ENCODE data around the gene DDX25. TPM values are rescaled to one million over a fixed set of nuclear protein-coding genes. Genes with fewer than 3 reads are reported as not detected.

DDX25 gene
- total and polyA plus RNA-seq, 2 of the 8 experiments (the other 6 are each of a cell fraction or from before 2014, with no cell fraction given): 17.6 to 17.9 TPM

DNA sequence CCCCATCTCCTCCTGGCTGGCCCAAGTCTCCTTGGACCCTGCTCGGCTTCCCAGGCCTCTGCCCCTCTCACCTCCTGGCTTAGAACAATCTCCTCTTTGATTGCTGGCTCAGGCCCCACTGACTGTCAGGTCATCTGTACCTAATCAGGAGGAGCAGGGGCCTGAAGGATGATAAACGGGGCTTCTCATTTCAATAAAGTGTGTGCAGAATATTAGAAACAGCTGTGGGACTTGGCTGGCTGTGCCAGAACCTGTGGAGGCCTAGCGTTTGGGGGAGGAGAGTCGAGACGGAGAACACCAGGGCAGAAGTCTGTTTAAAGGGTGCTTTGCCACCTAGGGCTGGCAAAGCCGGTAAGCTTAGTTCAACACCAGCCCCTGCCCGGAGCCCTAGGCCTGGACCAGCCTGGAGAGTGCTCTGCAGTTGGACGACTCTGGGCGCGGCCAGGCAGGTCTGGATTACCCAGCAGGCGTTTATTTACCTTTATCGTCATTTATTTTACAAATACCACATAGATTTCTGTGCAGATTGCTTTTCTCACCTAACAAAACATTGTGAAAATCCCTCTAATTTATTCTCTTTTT, 31.4 kb downstream of the DDX25 start (continued):
- TF ChIP-seq, protein P1, sequence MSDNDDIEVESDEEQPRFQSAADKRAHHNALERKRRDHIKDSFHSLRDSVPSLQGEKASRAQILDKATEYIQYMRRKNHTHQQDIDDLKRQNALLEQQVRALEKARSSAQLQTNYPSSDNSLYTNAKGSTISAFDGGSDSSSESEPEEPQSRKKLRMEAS (IDR thresholded peaks at IDR 0.05): no peak
- TF ChIP-seq KDM5A (IDR thresholded peaks at IDR 0.05; ENCODE audit: low read length): no peak
- no peak for TF ChIP-seq EP300 (IDR thresholded peaks at IDR 0.05; ENCODE audit: borderline replicate concordance in 1 of 2, low read depth in 2 of 2, low read length in 2 of 2)
- no peak for TF ChIP-seq JUN (IDR thresholded peaks at IDR 0.05; ENCODE audit: low read depth, low read length)
- TF ChIP-seq, protein P2, sequence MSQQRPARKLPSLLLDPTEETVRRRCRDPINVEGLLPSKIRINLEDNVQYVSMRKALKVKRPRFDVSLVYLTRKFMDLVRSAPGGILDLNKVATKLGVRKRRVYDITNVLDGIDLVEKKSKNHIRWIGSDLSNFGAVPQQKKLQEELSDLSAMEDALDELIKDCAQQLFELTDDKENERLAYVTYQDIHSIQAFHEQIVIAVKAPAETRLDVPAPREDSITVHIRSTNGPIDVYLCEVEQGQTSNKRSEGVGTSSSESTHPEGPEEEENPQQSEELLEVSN (IDR thresholded peaks at IDR 0.05): no peak
- TF ChIP-seq, protein P3, sequence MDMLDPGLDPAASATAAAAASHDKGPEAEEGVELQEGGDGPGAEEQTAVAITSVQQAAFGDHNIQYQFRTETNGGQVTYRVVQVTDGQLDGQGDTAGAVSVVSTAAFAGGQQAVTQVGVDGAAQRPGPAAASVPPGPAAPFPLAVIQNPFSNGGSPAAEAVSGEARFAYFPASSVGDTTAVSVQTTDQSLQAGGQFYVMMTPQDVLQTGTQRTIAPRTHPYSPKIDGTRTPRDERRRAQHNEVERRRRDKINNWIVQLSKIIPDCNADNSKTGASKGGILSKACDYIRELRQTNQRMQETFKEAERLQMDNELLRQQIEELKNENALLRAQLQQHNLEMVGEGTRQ (IDR thresholded peaks at IDR 0.05; ENCODE audit: low read length): no peak
- no peak for TF ChIP-seq EGR1 (IDR thresholded peaks at IDR 0.05; ENCODE audit: borderline replicate concordance, low read depth, low read length)
- TF ChIP-seq, protein P4, sequence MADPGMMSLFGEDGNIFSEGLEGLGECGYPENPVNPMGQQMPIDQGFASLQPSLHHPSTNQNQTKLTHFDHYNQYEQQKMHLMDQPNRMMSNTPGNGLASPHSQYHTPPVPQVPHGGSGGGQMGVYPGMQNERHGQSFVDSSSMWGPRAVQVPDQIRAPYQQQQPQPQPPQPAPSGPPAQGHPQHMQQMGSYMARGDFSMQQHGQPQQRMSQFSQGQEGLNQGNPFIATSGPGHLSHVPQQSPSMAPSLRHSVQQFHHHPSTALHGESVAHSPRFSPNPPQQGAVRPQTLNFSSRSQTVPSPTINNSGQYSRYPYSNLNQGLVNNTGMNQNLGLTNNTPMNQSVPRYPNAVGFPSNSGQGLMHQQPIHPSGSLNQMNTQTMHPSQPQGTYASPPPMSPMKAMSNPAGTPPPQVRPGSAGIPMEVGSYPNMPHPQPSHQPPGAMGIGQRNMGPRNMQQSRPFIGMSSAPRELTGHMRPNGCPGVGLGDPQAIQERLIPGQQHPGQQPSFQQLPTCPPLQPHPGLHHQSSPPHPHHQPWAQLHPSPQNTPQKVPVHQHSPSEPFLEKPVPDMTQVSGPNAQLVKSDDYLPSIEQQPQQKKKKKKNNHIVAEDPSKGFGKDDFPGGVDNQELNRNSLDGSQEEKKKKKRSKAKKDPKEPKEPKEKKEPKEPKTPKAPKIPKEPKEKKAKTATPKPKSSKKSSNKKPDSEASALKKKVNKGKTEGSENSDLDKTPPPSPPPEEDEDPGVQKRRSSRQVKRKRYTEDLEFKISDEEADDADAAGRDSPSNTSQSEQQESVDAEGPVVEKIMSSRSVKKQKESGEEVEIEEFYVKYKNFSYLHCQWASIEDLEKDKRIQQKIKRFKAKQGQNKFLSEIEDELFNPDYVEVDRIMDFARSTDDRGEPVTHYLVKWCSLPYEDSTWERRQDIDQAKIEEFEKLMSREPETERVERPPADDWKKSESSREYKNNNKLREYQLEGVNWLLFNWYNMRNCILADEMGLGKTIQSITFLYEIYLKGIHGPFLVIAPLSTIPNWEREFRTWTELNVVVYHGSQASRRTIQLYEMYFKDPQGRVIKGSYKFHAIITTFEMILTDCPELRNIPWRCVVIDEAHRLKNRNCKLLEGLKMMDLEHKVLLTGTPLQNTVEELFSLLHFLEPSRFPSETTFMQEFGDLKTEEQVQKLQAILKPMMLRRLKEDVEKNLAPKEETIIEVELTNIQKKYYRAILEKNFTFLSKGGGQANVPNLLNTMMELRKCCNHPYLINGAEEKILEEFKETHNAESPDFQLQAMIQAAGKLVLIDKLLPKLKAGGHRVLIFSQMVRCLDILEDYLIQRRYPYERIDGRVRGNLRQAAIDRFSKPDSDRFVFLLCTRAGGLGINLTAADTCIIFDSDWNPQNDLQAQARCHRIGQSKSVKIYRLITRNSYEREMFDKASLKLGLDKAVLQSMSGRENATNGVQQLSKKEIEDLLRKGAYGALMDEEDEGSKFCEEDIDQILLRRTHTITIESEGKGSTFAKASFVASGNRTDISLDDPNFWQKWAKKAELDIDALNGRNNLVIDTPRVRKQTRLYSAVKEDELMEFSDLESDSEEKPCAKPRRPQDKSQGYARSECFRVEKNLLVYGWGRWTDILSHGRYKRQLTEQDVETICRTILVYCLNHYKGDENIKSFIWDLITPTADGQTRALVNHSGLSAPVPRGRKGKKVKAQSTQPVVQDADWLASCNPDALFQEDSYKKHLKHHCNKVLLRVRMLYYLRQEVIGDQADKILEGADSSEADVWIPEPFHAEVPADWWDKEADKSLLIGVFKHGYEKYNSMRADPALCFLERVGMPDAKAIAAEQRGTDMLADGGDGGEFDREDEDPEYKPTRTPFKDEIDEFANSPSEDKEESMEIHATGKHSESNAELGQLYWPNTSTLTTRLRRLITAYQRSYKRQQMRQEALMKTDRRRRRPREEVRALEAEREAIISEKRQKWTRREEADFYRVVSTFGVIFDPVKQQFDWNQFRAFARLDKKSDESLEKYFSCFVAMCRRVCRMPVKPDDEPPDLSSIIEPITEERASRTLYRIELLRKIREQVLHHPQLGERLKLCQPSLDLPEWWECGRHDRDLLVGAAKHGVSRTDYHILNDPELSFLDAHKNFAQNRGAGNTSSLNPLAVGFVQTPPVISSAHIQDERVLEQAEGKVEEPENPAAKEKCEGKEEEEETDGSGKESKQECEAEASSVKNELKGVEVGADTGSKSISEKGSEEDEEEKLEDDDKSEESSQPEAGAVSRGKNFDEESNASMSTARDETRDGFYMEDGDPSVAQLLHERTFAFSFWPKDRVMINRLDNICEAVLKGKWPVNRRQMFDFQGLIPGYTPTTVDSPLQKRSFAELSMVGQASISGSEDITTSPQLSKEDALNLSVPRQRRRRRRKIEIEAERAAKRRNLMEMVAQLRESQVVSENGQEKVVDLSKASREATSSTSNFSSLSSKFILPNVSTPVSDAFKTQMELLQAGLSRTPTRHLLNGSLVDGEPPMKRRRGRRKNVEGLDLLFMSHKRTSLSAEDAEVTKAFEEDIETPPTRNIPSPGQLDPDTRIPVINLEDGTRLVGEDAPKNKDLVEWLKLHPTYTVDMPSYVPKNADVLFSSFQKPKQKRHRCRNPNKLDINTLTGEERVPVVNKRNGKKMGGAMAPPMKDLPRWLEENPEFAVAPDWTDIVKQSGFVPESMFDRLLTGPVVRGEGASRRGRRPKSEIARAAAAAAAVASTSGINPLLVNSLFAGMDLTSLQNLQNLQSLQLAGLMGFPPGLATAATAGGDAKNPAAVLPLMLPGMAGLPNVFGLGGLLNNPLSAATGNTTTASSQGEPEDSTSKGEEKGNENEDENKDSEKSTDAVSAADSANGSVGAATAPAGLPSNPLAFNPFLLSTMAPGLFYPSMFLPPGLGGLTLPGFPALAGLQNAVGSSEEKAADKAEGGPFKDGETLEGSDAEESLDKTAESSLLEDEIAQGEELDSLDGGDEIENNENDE (IDR thresholded peaks at IDR 0.05; ENCODE audit: insufficient replicate concordance, low read length): no peak
